ENCODE results near the gene KDELR1. TPM values are rescaled to one million over a fixed set of nuclear protein-coding genes. Genes with fewer than 3 reads are reported as not detected.

KDELR1 gene
- total and polyA plus RNA-seq, 9 of the 15 experiments (the other 6 are each of a cell fraction or from before 2014, with no cell fraction given), result 6.1 to 165 (median 58.5) TPM

DNA sequence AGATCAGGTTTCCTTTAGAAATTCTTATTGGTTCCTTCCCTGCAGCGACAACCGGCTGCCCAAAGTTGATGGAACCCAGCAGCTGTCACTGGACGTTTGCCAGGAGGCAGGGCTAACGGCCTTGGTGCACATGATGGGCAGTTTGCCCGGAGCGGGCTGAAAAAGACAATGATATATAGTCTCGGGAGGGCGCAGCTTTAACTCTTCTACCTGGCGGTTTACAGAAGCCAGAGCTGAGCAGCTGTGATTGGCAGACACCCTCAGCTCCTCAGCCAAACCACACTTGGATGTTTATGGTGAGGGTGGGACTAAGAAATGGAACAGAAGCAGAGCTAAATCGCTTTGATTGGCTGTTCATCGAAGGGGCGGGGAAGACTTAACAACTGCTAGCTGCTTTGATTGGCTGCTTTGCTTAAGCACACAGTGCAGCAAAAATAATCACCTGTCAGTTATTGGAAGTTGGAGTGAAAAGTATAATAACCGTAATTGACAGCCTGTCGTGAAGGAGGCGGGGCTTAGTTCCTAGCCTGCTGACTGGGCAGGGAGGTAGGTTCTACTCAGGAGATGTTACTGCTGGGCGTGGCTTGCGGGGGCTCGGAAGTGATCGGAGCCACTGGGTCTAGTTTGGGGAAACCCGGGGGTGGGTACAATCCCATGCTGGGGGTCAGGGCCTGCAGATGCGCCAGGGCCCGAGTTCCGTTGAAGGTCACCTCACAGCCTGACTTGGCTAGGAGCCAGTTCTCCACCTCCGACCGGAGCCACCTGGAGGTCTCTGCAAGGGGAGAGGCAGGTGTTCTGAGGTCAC, 58.5 kb downstream of the KDELR1 start (continued):
- TF ChIP-seq, protein P1, sequence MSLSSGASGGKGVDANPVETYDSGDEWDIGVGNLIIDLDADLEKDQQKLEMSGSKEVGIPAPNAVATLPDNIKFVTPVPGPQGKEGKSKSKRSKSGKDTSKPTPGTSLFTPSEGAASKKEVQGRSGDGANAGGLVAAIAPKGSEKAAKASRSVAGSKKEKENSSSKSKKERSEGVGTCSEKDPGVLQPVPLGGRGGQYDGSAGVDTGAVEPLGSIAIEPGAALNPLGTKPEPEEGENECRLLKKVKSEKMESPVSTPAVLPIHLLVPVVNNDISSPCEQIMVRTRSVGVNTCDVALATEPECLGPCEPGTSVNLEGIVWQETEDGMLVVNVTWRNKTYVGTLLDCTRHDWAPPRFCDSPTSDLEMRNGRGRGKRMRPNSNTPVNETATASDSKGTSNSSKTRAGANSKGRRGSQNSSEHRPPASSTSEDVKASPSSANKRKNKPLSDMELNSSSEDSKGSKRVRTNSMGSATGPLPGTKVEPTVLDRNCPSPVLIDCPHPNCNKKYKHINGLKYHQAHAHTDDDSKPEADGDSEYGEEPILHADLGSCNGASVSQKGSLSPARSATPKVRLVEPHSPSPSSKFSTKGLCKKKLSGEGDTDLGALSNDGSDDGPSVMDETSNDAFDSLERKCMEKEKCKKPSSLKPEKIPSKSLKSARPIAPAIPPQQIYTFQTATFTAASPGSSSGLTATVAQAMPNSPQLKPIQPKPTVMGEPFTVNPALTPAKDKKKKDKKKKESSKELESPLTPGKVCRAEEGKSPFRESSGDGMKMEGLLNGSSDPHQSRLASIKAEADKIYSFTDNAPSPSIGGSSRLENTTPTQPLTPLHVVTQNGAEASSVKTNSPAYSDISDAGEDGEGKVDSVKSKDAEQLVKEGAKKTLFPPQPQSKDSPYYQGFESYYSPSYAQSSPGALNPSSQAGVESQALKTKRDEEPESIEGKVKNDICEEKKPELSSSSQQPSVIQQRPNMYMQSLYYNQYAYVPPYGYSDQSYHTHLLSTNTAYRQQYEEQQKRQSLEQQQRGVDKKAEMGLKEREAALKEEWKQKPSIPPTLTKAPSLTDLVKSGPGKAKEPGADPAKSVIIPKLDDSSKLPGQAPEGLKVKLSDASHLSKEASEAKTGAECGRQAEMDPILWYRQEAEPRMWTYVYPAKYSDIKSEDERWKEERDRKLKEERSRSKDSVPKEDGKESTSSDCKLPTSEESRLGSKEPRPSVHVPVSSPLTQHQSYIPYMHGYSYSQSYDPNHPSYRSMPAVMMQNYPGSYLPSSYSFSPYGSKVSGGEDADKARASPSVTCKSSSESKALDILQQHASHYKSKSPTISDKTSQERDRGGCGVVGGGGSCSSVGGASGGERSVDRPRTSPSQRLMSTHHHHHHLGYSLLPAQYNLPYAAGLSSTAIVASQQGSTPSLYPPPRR (CRISPR knock-in tag; IDR thresholded peaks at IDR 0.05; ENCODE audit: borderline replicate concordance), result no peak
- TF ChIP-seq MED1 (CRISPR knock-in tag; IDR thresholded peaks at IDR 0.05; ENCODE audit: borderline replicate concordance) (no peak), GABPB1 (CRISPR knock-in tag; IDR thresholded peaks at IDR 0.05) (peak; percentile 14; the same call in 1 of the 2 replicates), SRSF9 (IDR thresholded peaks at IDR 0.05; ENCODE audit: borderline replicate concordance, low read depth, low read length) (no peak), TRIM28 (IDR thresholded peaks at IDR 0.05) (no peak), SRSF7 (optimal IDR thresholded peaks at IDR 0.05; ENCODE audit: low read depth, low read length) (no peak), PCBP1 (IDR thresholded peaks at IDR 0.05; ENCODE audit: low read depth, low read length, poor library complexity, severe bottlenecking) (no peak), RFX1 (IDR thresholded peaks at IDR 0.05) (no peak; the same call in 1 of the 2 replicates), SAFB (IDR thresholded peaks at IDR 0.05; ENCODE audit: borderline replicate concordance, low read depth, low read length) (no peak), ETS2 (tag; IDR thresholded peaks at IDR 0.05; ENCODE audit: borderline replicate concordance, poor library complexity, severe bottlenecking) (no peak), E2F3 (CRISPR knock-in tag; IDR thresholded peaks at IDR 0.05) (no peak), NR3C1 (CRISPR knock-in tag; IDR thresholded peaks at IDR 0.05) (no peak), KAT7 (CRISPR knock-in tag; IDR thresholded peaks at IDR 0.05; ENCODE audit: borderline replicate concordance) (no peak), ARID1B (IDR thresholded peaks at IDR 0.05) (peak; percentile 39; the same call in 1 of the 2 replicates), KDM1A (IDR thresholded peaks at IDR 0.05) (no peak; a peak in 1 of 4 replicates), PYGO2 (tag; IDR thresholded peaks at IDR 0.05) (no peak), TCFL5 (CRISPR knock-in tag; conservative IDR thresholded peaks at IDR 0.05) (no peak), CBX2 (IDR thresholded peaks at IDR 0.05; ENCODE audit: insufficient read depth, low read length, poor library complexity, severe bottlenecking) (no peak), RFX7 (CRISPR knock-in tag; IDR thresholded peaks at IDR 0.05) (0 out of 2 replicates have a peak, but pooled peaks have one; percentile 33), ZC3H11A (IDR thresholded peaks at IDR 0.05; ENCODE audit: low read depth, low read length) (no peak)
- TF ChIP-seq, protein P2, sequence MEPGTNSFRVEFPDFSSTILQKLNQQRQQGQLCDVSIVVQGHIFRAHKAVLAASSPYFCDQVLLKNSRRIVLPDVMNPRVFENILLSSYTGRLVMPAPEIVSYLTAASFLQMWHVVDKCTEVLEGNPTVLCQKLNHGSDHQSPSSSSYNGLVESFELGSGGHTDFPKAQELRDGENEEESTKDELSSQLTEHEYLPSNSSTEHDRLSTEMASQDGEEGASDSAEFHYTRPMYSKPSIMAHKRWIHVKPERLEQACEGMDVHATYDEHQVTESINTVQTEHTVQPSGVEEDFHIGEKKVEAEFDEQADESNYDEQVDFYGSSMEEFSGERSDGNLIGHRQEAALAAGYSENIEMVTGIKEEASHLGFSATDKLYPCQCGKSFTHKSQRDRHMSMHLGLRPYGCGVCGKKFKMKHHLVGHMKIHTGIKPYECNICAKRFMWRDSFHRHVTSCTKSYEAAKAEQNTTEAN (CRISPR knock-in tag; IDR thresholded peaks at IDR 0.05), result no peak

Data from K562 (cell line).